Measurements from ENCODE around the gene PGGHG.

PGGHG gene

GRCh38 chr11:269146-269890, 19.6 kb upstream of the PGGHG start:
- DNase-seq (ENCODE audit: low read depth in 2 of 2): no peak

GRCh38 chr11:270451-271318, 18.2 kb upstream of the PGGHG start:
- no peak for DNase-seq (ENCODE audit: low read depth in 2 of 2)

GRCh38 chr11:271319-271715, 17.6 kb upstream of the PGGHG start:
- DNase-seq (ENCODE audit: low read depth in 2 of 2): no peak

- no peak for DNase-seq (ENCODE audit: low read depth in 2 of 2)
These were observed 16.6 kb upstream of the PGGHG start for GRCh38 chr11:272195-272930.

DNA sequence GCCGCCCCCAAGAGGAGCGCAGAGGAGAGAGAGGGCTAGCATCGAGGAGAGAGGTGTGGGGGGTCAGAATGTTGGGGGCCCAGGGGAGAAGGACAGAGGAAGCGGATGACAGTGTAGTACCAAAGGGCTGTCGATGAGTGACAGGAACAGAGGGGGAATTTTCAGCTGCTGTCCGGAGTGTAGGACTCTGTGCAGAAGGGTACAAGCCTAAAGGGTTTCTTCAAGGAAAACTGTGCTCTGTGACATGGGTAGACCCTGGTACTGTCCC, 16.1 kb upstream of the PGGHG start:
- no peak for DNase-seq (ENCODE audit: low read depth in 2 of 2)

GRCh38 chr11:276219-276618, 12.7 kb upstream of the PGGHG start:
- no peak for DNase-seq (ENCODE audit: low read depth in 2 of 2)

GRCh38 chr11:278001-278951, 10.7 kb upstream of the PGGHG start, which contains the start of gene NLRP6:
Gene NLRP6 (plus strand): TSS chr11:278407. CDS start chr11:278570, 163 bp downstream.
- DNase-seq (ENCODE audit: low read depth in 2 of 2): no peak

DNA sequence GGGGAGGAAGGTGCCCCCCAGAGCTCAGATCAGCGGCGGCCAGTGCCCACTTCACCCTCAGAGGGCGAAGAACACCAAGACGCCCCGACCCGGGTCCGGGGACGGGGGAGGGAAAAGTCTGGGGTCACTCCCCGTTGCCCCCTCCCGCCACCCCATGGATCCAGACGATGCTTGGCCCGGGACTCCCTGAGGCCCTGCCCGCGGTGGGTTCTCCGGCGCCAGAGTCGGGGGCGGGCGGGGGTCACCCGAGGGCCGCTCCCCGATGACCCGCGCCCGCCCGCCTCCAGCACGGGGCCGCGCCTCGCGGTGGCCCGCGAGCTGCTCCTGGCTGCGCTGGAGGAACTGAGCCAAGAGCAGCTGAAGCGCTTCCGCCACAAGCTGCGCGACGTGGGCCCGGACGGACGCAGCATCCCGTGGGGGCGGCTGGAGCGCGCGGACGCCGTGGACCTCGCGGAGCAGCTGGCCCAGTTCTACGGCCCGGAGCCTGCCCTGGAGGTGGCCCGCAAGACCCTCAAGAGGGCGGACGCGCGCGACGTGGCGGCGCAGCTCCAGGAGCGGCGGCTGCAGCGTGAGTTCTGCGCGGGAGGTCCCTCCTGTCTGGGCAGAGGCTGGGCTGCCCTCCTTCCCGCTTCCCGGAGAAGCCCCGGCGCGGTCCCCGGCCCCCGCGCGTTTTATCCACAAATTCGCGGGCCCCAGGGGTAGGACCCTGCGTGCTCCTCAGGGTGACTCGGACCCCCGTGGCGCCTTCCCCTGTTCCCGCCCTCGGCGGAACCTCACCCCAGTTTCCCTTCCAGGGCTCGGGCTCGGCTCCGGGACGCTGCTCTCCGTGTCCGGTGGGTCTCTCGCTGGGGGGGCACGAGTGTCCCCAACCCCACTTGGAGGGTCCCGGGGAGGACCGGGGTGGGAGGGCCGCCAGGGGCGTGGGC, 9.6 kb upstream of the PGGHG start:
- DNase-seq (ENCODE audit: low read depth in 2 of 2): no peak

DNA sequence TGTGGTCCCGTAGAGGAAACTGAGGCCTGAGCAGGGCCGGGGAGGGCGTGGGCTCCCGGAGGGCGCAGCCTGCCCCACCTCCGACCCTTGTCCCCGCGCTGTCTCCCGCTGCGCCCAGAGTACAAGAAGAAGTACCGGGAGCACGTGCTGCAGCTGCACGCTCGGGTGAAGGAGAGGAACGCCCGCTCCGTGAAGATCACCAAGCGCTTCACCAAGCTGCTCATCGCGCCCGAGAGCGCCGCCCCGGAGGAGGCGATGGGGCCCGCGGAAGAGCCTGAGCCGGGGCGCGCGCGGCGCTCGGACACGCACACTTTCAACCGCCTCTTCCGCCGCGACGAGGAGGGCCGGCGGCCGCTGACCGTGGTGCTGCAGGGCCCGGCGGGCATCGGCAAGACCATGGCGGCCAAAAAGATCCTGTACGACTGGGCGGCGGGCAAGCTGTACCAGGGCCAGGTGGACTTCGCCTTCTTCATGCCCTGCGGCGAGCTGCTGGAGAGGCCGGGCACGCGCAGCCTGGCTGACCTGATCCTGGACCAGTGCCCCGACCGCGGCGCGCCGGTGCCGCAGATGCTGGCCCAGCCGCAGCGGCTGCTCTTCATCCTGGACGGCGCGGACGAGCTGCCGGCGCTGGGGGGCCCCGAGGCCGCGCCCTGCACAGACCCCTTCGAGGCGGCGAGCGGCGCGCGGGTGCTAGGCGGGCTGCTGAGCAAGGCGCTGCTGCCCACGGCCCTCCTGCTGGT, 8.8 kb upstream of the PGGHG start:
- no peak for DNase-seq (ENCODE audit: low read depth in 2 of 2)

GRCh38 chr11:280706-281485, 8.0 kb upstream of the PGGHG start:
- DNase-seq (ENCODE audit: low read depth in 2 of 2): no peak

DNA sequence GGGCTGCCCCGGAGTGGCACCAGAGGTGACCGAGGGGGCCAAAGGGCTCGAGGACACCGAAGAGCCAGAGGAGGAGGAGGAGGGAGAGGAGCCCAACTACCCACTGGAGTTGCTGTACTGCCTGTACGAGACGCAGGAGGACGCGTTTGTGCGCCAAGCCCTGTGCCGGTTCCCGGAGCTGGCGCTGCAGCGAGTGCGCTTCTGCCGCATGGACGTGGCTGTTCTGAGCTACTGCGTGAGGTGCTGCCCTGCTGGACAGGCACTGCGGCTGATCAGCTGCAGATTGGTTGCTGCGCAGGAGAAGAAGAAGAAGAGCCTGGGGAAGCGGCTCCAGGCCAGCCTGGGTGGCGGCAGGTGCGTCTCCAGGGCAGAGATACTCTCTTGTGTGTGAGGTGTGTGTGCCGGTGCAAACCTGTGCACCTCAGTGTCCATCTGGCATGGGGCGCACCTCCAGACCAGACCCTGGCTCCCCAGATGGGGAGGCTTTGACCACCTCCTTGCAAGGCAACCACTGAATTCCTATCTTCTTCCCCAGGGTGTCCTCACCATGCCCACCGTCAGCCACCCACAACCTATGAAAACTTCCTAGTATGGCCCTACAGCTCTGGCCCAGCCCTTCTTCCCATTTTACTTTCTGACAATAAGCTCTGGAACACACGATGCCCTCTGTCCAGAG, 7.3 kb upstream of the PGGHG start:
- DNase-seq (ENCODE audit: low read depth in 2 of 2): no peak

DNA sequence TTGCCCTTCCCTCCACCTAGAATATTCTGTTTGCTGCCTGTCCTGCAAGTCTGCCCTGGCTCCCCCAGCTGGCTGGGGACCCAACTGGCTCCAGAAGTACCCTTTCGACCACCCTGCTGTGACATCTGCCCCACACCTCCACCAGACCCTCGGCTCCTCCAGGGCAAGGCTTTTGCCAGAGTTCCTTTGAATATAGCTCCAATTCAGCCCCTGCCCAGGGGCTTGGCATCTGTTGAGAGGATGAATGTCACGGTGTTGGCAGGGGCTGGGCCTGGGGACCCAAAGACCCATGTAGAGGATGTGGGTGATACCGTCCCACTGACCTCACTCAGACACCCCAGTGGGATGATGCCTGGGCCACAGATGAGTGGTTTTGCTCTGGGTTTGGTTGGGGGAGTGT, 6.8 kb upstream of the PGGHG start:
- DNase-seq (ENCODE audit: low read depth in 2 of 2): no peak

DNA sequence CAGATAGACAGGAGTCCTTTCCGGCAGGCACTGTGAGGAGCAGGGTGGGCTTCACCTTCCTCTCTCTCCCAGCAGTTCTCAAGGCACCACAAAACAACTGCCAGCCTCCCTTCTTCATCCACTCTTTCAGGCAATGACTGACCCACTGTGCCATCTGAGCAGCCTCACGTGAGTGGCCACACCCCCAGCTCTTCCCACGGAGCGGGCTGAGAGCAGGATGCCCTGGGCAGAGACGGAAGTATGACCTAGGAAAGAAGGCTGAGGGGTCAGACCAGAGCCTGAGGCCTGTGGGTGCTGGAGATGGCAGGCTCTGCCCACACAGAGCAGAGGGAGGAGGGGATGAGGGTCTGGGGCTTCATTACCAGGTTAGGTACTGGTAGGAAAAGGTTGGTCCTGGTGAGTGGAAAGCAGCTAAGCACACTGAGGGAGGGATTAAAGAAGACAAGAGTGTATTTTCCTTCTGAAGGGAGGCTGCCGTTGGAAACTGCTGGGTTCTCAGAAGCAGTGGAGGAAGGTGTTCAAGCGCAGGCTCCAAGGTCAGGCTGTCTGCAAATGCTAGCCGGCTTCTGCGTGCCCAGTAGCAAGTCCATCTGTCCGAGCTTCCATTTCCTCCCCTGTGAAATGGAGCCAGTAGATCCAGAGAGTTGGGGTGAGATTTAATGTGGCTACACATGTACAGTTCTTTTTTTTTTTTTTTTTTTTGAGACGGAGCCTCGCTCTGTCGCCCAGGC, 6.1 kb upstream of the PGGHG start:
- DNase-seq (ENCODE audit: low read depth in 2 of 2): no peak

DNA sequence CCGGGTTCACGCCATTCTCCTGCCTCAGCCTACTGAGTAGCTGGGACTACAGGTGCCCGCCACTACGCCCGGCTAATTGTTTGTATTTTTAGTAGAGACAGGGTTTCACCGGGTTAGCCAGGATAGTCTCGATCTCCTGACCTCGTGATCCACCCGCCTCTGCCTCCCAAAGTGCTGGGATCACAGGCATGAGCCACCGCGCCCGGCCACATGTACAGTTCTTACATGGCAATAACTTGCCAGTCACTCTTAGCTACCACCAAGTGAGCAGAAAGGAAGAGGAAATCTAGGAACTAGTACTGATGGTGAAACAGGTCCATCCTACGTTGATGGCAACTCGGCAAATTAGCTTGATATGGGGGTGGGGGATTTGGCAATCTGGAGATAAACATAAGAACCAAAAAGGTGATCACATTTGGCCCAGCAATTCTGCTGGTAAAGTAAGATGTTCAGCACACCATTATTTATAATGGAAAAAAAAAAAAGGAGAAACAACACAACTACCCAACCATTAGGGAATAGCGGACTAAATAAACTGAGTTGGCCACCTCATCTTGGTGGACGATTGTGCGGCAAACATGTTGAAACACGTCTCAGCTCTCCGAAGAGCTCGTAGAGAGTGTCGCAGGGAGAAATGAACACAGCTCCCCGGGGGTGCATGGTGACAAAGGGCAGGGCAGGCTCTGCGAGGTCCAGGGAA, 5.4 kb upstream of the PGGHG start:
- DNase-seq (ENCODE audit: low read depth in 2 of 2): no peak

GRCh38 chr11:284105-285020, 4.6 kb upstream of the PGGHG start:
- no peak for DNase-seq (ENCODE audit: low read depth in 2 of 2)
